Panc1 (cell line): ENCODE results near the gene PRKCA. TPM values are rescaled to one million over a fixed set of nuclear protein-coding genes. Genes with fewer than 3 reads are reported as not detected.
A peak's percentile ranks its signal among the peaks of the same experiment; 100 is the strongest.

Source experiments
- ATAC-seq: fragments of 200-7000 bp; cut with Tn5 transposase; 2 replicates; pipeline ENCODE4 v1.9.1; 2020; ENCODE audit warnings: mild to moderate bottlenecking, moderate library complexity
- BruUV-seq: library from RNA; stranded (reverse); fragments of 400-500 nt; replicated peaks from 2 replicates; lab custom pipeline; 2021; lab: Mats Ljungman, UMichigan
- CTCF ChIA-PET: fragments of 300-600 bp; sonication (Branson Sonifier 250); formaldehyde crosslinking; loops from one replicate; lab custom pipeline; 2022; ENCODE audit warnings: antibody characterized with exemption; lab: Charles Lee
- POLR2A ChIA-PET: fragments of 300-600 bp; sonication (Branson Sonifier 250); formaldehyde crosslinking; loops from one replicate; lab custom pipeline; 2022; ENCODE audit warnings: antibody characterized with exemption; lab: Charles Lee
- DNase-seq: peaks from one replicate; pipeline ENCODE4 v3.0.0-alpha.2; 2010; ENCODE audit warnings: low read depth, low spot score
- H3K27ac ChIP-seq: 2 replicates; pipeline ENCODE4 v1.5.1; 2011; ENCODE audit warnings: mild to moderate bottlenecking, low read length, inconsistent platforms
- H3K27me3 ChIP-seq: fragments of 200-500 bp; sonication (Bioruptor generic); 2 replicates; pipeline ENCODE4 v1.6.0; 2014; ENCODE audit warnings: low read length, inconsistent platforms; ENCODE audit not compliant: control insufficient read depth, insufficient read depth
- H3K36me3 ChIP-seq: fragments of 200-500 bp; sonication (Bioruptor generic); 2 replicates; pipeline ENCODE4 v1.5.1; 2014; ENCODE audit warnings: inconsistent platforms, mild to moderate bottlenecking, low read length, moderate library complexity; ENCODE audit not compliant: control insufficient read depth, insufficient read depth
- H3K4me1 ChIP-seq: 2 replicates; pipeline ENCODE4 v1.5.1; 2011; ENCODE audit warnings: inconsistent platforms, mild to moderate bottlenecking, low read length, moderate library complexity; ENCODE audit not compliant: control insufficient read depth, insufficient read depth
- H3K4me3 ChIP-seq, 2 experiments: 2 replicates each; pipeline ENCODE4 v1.5.1; 2011 to 2012; ENCODE audit warnings: low read depth in 2 of 2, low read length in 2 of 2, mild to moderate bottlenecking in 2 of 2, inconsistent platforms in 1 of 2, moderate library complexity in 1 of 2
- H3K9me3 ChIP-seq: fragments of 200-500 bp; sonication (Bioruptor generic); 2 replicates; pipeline ENCODE4 v1.5.1; 2014; ENCODE audit warnings: low read depth, mild to moderate bottlenecking, inconsistent platforms, low read length, moderate library complexity; ENCODE audit not compliant: control insufficient read depth, insufficient read depth
- POLR2AphosphoS5 ChIP-seq: IDR thresholded peaks from 2 replicates; pipeline ENCODE4 v1.6.1; 2012; ENCODE audit warnings: mild to moderate bottlenecking, low read depth, low read length, moderate library complexity
- SIN3A ChIP-seq: IDR thresholded peaks from 2 replicates; pipeline ENCODE4 v1.6.1; 2012; ENCODE audit warnings: low read depth, mild to moderate bottlenecking, low read length, moderate library complexity, borderline replicate concordance; ENCODE audit not compliant: insufficient read depth
- TCF7L2 ChIP-seq: IDR thresholded peaks from 2 replicates; pipeline ENCODE4 v1.6.1; 2011; ENCODE audit warnings: mild to moderate bottlenecking, low read depth, low read length, inconsistent platforms
- in situ Hi-C: cut with HindIII; loops from 2 replicates; pipeline ENCODE4 v1.10.0; 2016; ENCODE audit warnings: low sequenced_read_pairs, low pct_unique_long_range_greater_than_20kb
- intact Hi-C: fragments of 100-400 bp; cut with micrococcal nuclease; formaldehyde crosslinking; loops from one replicate; pipeline ENCODE4 v1.10.0; 2022; ENCODE audit not compliant: unreplicated experiment
- total RNA-seq: library from RNA; stranded (reverse); gene quantifications from one replicate; pipeline ENCODE4 v1.2.1, GENCODE V29; 2021; ENCODE audit not compliant: unreplicated experiment
- TF ChIP-seq, protein P1 (sequence below): fragments of 450-650 bp; IDR thresholded peaks from 2 replicates; pipeline ENCODE4 v1.5.1; 2017; ENCODE audit warnings: mild to moderate bottlenecking
- TF ChIP-seq, protein P2 (sequence below), 2 experiments: IDR thresholded peaks; 2 replicates each; pipeline ENCODE4 v1.6.1; 2011 to 2012; ENCODE audit warnings: low read depth in 2 of 2, control low read depth in 1 of 2, low read length in 1 of 2, mild to moderate bottlenecking in 1 of 2, moderate library complexity in 1 of 2; ENCODE audit not compliant: insufficient read depth in 1 of 2

Gene PRKCA
- total RNA-seq, 1 experiment from 2014 or later, result 53.0 TPM

- Histone ChIP-seq H3K9me3 (no peaks in the 10 kb centered on the region), H3K4me1 (peaks cover 48% of the 10 kb centered on the region), H3K4me3 (peak overlapping the region in 1 of 2 experiments; percentile 25; a peak in 1 of 4 replicates), H3K36me3 (no peaks in the 10 kb centered on the region), H3K27me3 (no peaks in the 10 kb centered on the region), H3K27ac (peak overlapping the region; percentile 83)
- ATAC-seq (peak; percentile 23; the same call in 1 of the 2 replicates), DNase-seq (no peak)
- no TSS peak for BruUV-seq
- in situ Hi-C loops (no loop called here), intact Hi-C loops (no loop called here)
- ChIA-PET POLR2A (no interaction called here), CTCF (interaction anchor here (0.7 kb wide), 1 partner anchor 51 kb away, joined by 3 read pairs; no protein-coding TSS in a partner anchor)
- TF ChIP-seq SIN3A (no peak), POLR2AphosphoS5 (no peak), TCF7L2 (no peak)
- TF ChIP-seq, protein P1, sequence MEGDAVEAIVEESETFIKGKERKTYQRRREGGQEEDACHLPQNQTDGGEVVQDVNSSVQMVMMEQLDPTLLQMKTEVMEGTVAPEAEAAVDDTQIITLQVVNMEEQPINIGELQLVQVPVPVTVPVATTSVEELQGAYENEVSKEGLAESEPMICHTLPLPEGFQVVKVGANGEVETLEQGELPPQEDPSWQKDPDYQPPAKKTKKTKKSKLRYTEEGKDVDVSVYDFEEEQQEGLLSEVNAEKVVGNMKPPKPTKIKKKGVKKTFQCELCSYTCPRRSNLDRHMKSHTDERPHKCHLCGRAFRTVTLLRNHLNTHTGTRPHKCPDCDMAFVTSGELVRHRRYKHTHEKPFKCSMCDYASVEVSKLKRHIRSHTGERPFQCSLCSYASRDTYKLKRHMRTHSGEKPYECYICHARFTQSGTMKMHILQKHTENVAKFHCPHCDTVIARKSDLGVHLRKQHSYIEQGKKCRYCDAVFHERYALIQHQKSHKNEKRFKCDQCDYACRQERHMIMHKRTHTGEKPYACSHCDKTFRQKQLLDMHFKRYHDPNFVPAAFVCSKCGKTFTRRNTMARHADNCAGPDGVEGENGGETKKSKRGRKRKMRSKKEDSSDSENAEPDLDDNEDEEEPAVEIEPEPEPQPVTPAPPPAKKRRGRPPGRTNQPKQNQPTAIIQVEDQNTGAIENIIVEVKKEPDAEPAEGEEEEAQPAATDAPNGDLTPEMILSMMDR, result no peak
- TF ChIP-seq, protein P2, sequence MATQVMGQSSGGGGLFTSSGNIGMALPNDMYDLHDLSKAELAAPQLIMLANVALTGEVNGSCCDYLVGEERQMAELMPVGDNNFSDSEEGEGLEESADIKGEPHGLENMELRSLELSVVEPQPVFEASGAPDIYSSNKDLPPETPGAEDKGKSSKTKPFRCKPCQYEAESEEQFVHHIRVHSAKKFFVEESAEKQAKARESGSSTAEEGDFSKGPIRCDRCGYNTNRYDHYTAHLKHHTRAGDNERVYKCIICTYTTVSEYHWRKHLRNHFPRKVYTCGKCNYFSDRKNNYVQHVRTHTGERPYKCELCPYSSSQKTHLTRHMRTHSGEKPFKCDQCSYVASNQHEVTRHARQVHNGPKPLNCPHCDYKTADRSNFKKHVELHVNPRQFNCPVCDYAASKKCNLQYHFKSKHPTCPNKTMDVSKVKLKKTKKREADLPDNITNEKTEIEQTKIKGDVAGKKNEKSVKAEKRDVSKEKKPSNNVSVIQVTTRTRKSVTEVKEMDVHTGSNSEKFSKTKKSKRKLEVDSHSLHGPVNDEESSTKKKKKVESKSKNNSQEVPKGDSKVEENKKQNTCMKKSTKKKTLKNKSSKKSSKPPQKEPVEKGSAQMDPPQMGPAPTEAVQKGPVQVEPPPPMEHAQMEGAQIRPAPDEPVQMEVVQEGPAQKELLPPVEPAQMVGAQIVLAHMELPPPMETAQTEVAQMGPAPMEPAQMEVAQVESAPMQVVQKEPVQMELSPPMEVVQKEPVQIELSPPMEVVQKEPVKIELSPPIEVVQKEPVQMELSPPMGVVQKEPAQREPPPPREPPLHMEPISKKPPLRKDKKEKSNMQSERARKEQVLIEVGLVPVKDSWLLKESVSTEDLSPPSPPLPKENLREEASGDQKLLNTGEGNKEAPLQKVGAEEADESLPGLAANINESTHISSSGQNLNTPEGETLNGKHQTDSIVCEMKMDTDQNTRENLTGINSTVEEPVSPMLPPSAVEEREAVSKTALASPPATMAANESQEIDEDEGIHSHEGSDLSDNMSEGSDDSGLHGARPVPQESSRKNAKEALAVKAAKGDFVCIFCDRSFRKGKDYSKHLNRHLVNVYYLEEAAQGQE (IDR thresholded peaks at IDR 0.05; ENCODE audit: insufficient read depth in 1 of 2, low read depth in 2 of 2, low read length in 1 of 2), result no peak
These were observed 205.8 kb downstream of the PRKCA start for GRCh38 chr17:66507982-66508760.

- POLR2A ChIA-PET, result no interaction called here
- H3K4me3 ChIP-seq, result peak overlapping the region in 1 of 2 experiments; percentile 25; a peak in 1 of 4 replicates
- BruUV-seq, result no TSS peak
These were observed 206.8 kb downstream of the PRKCA start for GRCh38 chr17:66508896-66509844.

More at GRCh38 chr17:66508896-66509844, 206.8 kb downstream of the PRKCA start:
- in situ Hi-C loops, result no loop called here
- Histone ChIP-seq H3K27ac (peak overlapping the region; percentile 83), H3K27me3 (no peaks in the 10 kb centered on the region), H3K36me3 (no peaks in the 10 kb centered on the region), H3K9me3 (no peaks in the 10 kb centered on the region), H3K4me1 (peaks cover 41% of the 10 kb centered on the region)
- peak; percentile 60 for DNase-seq
- peak; percentile 80 for ATAC-seq
- intact Hi-C loops, result no loop called here
- CTCF ChIA-PET, result interaction anchor here (0.7 kb wide), 1 partner anchor 50 kb away, joined by 3 read pairs; no protein-coding TSS in a partner anchor
- TF ChIP-seq TCF7L2, result peak; percentile 24; the same call in 1 of the 2 replicates
- TF ChIP-seq, protein P1, result no peak
